Hematopoietic multipotent progenitor cell treated with erythropoietin and hydrocortisone succinate and interleukin-3 and kit ligand, for 8 days (in vitro differentiated cells): ENCODE results near the gene SLC2A5.
"Not testable (repeated sequence)": the region's sequence is repeated elsewhere in the genome, so short reads cannot be mapped to it uniquely, and the experiment has no call there.

ENCODE experiments used
- DNase-seq: peaks from one replicate; pipeline ENCODE4 v3.0.0-alpha.2; 2015

Gene SLC2A5, protein sequence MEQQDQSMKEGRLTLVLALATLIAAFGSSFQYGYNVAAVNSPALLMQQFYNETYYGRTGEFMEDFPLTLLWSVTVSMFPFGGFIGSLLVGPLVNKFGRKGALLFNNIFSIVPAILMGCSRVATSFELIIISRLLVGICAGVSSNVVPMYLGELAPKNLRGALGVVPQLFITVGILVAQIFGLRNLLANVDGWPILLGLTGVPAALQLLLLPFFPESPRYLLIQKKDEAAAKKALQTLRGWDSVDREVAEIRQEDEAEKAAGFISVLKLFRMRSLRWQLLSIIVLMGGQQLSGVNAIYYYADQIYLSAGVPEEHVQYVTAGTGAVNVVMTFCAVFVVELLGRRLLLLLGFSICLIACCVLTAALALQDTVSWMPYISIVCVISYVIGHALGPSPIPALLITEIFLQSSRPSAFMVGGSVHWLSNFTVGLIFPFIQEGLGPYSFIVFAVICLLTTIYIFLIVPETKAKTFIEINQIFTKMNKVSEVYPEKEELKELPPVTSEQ

DNA sequence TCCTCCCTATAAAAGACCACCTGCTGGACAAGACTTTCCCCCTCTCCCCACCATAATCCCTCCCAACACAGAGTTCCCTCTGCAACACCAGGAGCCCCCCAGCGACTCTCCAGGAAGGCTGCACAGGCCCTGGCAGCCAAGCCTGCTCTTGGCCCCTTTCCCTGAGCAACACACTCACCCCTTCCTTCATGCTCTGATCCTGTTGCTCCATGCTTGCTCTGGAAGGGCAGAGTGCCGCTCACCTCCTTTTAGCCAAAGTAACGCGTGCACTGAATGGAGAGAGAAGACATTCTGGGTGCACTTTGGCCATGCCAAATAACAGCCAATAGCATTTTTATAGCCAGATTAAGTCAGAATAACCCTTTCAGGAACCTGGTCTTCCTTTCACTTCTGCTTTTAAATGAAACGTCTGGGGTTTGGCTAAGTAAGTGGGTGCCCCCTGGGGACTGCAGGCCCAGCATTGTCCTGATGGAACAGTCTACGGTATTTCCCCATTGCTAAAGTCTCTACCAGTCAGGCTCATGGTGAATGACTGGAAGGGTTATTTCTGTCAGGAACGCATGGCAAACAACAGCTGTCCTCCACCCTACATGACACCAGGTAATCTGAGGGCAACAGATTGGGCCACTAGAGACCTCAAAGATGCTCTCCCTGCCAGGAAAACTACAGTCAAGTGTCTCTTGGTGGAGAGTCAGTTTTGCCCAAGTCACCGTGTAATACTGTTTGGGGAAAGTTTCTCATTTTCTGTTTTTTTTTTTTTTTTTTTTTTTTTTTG, at the start of gene SLC2A5:
TSS of gene SLC2A5 (minus strand) at position 310 of the 775 bp plus-strand sequence. CDS start at position 211, 99 bp downstream.
- no peak for DNase-seq

DNA sequence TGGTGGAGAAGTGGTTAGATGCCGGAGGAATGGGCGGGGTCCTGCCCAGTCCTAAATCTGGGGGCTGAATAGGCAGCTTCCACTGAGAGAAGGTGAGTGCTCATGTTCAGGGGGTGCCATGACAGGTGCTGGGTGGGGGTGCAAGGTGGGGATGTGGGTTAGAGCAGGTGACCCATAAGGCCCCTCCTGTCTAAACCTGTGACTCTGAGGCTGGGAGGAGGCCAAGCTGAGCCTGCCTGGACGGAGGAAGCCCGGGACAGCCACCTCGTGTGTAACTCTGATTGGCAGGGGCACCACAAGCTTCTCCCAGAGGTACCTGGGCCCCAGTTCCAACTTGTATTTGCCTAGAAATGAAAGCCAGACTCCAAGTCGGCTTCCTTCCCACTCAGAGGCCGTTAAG, 48.8 kb upstream of the SLC2A5 start:
- DNase-seq = no peak

DNA sequence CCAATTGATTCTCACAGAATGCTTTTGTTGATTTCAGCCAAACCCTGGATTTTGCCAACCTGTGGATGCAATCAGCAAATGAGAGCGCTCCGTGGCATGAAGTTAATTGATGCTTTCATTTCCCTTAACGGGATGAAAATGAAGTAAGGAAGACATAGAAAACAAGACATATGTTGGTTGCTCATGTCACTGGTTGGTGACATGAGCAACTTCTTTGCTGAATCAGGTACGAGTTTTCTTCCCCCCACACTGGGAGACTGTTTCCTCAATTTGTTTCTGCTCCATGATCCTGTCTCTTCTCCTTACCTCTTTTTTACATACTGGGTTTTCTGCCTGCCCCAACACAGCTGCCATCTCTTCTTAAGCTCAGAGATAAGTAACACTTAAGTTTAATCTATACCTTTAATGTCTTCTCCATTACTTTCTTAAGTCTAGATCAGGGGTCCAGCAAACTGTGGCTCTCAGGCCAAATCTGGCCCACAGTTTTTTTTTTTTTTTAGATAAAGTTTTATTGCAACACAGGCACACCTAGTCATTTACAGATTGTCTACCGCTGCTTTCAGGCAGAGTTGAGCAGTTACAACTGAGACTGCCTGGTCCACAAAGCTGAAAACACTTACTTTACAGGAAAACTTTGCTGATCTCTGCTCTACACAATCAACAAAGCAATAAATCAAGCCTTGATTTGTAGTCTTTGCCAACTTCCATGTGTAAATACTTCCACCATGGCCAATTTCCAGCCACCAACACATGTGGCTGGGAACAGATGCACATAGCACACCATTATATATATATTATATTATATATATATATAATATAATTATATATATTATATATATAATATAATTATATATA, 46.1 kb upstream of the SLC2A5 start:
- no peak for DNase-seq

DNA sequence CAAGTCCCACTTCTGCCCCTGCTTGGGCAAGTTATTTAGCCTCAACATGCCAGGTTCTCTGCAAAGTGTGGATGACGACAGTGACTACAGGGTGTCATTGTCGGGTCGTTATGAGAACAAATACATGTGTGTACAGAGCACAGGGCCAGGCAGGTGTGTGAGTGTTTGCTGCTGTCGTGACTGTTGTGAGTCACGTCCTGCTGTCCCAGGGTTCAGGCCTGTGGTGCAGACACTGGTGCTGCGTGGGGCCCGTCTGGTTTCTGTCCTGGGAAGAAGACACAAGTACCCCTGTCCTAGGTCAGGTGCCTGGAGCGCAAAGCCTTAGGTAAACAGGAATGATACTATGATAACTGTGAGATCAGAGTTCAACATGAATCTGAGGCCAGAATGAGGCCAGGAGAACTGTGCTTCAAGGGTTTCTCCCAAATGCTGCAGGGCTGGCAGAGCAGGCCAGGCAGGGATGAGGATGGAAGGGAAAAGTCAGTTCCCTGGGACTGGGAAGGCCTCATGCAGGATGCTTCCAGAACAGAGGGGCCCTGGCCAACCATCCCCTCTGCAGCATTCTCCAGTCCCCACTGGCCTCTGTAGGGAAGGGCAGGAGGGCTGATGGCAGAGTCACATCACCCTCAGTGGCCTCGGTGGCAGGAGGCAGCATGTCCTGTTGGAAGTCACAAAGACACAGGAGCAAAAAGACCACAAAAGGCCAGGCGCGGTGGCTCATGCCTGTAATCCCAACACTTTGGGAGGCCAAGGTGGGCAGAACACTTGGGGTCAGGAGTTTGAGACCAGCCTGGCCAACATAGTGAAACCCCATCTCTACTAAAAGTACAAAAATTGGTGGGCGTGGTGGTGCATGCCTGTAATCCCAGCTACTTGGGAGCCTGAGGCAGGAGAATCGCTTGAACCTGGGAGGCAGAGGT, 43.8 kb upstream of the SLC2A5 start:
- DNase-seq = no peak

DNA sequence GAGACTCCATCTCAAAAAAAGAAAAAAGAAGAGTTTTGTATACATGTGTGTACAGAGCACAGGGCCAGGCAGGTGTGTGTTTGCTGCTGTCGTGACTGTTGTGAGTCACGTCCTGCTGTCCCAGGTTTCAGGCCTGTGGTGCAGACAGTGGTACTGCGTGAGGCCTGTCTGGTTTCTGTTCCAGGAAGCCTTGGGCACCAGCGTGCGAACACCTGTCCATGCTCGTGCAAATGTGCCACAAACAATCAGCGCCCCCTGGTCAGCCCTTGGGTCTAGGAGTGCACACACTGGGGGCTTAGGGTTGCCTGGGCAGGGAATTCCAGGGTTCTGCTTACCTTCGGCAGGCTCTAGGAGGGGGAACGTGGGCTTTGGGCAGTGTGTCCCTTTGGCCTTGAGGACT, 42.5 kb upstream of the SLC2A5 start:
- no peak for DNase-seq

DNA sequence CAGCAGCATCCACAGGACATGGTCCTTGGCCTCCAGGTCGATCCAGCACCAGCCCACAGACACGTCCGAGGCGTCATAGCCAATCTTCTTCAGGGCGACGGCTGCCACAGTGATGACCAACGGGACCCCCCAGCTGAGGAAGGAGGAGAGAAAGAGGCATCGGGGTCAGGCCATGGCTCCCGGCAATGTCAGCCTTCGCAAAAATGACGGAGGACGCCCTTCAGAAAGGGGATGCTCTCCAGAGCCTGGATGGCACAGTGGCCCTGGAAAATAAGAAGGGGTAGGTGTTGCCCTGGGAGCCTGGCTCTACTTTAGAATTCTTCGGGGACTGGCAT, 41.9 kb upstream of the SLC2A5 start:
- DNase-seq = no peak

DNA sequence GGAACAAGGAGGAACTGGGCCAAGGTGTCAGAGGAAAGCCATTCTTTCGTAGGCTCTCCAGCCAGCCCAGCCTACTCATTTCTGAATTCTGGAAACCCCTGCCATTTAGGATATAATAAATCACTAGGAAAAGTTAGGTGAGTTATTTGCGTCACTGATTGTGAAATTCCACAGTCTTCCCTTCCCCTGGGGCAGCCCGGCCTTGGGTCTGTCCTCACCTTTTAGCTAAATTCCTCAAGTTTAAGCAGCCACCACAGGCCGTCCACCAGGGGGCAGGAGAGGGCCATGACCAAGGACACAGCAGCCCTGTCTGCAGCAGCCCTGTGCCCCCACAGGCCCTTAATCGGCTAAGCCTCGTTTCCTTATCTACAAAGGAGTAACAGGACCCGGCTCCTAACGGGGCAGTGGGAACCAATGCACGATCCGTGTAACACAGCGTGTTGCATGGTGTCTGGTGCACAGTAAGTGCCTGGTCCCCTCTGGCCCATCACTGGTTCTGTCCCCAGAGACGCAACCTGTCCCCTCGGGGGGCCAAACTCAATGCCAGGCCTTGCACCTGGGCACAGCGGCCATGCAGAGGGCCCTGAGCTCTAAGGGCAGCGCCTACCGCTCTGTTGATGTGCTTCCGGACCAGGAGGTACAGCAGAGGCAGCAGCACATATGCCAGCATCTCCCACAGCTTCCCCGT, 41.4 kb upstream of the SLC2A5 start:
- DNase-seq = peak; percentile 83

DNA sequence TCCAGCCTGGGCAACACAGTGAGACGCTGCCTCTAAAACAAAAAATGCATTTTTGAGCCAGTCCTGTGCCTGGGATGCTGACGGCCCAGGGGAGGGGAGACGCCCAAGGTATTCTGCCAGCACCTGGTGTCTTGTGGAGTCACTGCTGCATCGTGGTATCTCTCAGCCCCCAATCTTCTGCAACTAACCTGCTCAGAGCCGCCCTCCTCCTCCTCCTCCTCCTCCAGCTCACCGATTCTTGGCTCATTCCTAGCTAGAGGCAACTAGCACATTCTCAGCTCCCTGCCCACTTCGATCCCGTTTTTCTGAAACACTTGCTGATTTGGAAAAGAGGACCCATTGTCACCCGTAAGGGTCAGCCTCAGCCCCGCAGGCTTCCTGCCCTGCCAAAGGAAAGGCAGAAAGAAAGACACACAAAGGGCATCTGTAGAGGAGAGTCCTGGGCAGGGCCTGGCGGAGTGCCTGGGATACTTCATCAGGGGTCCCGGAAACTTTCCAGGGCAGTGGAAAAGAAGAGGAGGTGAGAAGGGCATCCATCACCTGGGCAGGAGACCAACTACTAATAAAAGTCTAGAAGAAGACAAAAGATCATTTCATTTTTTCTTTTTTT, 38.7 kb upstream of the SLC2A5 start:
- DNase-seq = no peak

DNA sequence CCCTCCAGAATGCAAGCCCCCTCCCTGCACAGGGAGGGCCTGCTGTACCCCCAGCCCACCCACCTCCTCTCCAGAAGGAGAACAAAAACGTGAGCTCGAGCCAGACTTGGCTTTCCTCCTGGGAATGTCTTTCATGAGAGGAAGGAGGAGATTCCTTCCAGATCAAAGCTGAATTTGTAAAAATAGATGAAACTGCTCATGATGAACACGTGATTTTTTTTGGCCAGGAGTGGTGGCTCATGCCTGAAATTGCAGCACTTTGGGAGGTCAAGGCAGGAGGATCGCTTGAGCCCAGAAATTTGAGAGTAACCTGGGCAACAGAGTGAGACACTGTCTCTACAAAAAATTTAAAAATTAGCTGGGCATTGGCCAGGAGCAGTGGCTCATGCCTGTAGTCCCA, 37.7 kb upstream of the SLC2A5 start:
- no peak for DNase-seq

DNA sequence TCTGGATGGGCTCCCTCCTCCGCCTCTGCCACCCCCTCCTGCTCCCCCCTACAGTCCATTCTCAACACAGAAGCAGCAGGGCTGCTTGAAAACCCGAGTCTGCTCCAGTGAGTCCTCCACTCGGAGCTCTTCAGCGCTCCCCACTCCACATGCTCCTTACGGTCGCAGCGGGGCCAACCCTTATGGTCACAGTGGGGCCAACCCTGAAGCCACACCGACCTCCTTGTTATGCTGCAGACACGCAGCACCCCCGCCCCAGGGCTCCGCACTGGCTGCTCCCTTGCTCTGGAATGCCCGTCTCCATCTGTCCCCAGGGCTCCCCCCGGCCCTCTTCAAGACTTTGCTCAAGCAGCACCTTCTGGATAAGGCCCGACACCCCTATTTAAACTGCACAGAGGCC, 36.9 kb upstream of the SLC2A5 start:
- no peak for DNase-seq

DNA sequence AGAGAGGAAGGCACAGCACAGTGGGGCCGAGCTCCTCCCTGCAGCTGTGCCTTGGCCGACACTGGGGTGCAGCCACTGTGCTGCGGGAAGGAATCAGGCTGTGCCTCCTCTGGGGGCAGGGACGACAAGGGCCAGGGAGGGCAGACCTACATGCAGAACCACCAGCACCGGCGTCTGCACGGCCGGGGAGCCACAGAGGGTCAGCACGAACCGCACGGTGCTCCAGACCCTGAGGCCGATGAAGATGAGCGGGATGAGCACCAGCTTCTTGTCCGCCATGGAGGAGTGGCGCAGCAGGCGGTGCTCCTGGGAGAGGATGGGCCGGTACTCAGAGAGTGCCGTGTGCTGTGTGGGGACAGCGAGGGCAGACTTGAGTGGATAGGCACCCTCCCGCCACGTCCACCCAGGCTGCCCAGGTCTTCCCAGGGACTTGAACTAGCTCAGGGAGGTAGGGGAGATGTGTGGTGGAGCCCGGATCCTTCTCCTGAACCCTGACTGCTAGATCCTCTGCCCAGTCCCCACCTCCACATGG, 36.0 kb upstream of the SLC2A5 start:
- DNase-seq = no peak

DNA sequence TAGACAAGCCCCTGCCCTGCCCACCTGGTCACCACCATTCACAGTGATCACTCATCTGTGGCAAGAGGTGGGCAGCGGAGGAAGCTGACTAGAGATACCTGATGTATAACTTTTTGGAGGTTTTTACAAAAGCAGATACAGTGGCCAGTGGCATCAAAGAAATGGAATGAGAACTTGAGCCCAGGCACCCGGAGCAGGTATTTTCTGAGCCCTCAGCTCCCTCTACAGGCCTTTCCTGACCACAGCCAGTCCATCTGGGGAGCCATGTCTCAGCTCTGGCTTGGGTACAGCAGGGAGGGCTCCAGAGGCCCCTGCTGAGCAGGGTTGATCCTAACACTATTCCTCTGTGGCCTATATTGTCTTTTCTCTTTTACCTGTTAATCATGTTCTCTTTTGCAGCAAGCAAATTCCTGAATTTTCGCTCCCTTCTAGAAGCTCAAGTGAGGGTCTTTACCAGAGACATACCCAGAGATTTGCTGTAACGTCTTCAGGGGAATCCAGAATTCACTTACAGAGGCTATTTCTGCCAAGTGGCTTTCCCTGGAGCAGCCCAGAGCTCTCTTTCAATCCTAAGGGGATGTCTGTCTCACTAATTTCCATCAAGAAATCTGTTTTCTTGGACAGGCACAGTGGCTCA, 32.2 kb upstream of the SLC2A5 start:
- DNase-seq = peak; percentile 42

DNA sequence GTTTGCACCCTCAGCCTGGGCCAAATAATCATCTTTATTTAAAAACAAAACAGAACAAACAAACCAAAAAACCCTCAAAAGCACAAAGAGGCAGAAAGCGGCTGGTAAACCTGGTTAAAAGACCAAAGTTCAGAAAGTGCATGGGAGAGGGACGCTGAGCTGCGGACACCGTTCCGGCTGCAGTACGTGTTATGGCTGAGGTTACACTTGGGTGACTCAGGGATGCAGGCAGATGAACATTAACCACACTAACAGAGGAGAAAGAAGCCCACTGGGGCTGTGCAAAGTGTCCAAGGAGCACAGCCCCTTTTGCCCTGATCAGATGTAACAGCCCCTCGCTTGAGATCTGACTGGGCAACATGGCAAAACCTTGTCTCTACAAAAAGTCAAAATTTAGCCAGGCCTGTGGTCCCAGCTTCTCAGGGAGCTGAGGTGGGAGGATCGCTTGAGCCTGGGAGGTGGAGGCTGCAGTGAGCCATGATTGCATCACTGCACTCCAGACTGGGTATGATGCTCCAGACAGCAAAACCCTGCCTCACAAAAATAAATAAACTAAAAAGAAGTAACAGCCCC, 31.1 kb upstream of the SLC2A5 start:
- no peak for DNase-seq

DNA sequence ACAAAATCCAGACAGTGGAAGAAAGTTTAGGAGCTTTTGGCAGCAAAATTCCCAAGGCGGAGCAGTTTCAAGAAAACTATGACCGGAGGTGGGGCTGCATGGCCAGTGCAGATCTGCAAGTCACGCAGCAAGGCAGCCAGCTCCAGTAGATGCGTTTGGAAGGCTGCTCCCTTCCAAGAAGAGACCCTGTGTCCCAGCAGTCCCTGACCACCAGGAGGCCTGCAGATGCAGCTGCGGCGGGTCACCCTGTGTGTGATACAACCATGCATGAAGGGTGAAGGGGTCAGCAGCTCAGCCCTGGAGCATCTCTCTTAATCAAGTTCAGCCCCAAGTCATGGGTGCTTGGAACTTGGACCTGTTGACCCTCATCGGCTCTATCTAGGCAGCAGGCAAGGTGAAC, 30.1 kb upstream of the SLC2A5 start:
- no peak for DNase-seq

DNA sequence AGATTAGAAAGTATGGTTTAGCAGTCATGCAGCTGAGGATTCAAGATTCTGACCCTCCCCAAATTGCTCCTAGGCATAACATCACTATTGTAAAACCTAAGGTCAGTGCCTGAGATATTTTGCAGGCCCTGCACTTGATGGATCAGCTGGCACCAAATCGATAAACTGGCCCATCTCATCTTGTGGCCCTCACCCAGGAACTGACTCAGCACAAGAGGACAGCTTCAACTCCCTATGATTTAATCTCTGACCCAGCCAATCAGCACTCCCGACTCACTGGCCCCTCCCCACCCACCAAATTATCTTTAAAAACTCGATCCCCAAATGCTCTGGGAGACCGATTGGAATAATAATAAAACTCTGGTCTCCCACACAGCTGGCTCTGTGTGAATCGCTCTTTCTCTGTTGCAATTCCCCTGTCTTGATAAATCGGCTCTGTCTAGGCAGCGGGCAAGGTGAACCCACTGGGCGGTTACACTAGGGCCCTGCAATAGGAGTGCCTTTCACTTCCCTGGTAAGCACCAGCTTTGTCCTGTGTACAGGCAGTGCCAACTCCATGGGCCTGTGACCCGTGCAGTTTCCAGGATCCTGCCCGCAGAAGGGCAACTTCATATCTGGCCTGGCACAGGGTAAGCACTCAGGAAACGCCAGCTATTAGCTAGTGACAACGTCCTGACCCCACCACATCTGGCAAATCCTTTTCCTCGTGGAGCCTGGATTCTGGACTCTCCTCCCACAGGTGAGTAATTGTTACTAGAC, 28.7 kb upstream of the SLC2A5 start:
- DNase-seq = no peak

DNA sequence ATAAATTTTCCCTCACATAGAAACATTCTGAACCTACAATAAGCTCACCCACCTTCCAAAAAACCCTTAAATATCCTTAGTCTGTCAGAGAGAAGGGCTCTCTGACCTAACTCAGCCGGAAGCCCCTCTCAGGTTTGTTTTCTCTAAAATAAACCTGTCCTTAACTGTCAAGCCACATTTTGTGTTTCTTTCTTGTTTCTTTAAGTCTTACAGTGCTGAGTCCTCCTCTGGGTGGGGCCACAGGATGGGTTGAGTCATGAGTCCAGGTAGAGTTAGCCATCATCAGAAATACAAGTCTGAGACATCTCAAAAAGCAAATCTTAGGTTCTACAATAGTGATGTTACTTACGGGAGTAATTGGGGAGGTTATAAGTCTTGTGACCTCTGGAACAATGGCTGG, 26.4 kb upstream of the SLC2A5 start:
- no peak for DNase-seq

DNA sequence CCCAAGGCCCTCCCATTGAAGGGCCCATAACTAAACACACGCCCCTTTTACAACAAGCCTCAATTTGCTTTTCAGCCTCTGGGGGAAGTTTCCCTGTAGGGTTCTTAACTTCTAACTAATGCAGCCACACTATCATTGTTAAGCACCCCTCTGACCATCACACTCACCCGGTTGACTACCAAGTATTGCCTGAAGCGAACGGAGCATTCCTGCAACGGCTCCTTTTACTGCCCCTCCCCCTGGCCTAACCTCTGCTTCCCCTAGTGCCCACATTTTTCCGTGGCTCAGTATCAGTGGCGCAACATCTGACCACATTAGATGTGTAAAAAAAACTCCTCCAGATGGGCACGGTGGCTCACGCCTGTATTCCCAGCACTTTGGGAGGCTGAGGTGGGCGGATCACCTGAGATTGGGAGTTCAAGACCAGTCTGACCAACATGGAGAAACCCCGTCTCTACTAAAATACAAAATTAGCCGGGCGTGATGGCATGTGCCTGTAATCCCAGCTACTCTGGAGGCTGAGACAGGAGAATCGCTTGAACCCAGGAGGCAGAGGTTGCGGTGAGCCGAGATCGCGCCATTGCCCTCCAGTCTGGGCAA, 24.7 kb upstream of the SLC2A5 start:
- DNase-seq = not testable (repeated sequence)

DNA sequence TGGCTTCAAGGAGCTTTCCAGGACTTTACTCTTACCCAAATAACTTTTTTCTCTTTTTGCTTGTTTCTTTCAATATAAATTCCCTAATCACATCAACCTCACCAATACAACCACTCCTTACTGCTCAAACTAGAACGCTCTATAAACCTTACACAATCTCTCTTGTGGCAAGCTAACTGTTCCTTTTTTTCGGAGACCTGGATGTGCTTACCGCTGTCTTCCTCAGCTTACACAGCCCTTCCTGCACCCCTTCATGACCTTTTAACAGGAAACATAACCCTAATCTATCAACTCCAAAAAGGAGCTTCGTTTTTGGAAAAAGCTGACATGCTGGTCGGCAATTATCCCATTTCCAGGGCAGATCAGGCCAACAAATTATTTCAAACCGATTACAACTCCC, 24.1 kb upstream of the SLC2A5 start:
- no peak for DNase-seq

DNA sequence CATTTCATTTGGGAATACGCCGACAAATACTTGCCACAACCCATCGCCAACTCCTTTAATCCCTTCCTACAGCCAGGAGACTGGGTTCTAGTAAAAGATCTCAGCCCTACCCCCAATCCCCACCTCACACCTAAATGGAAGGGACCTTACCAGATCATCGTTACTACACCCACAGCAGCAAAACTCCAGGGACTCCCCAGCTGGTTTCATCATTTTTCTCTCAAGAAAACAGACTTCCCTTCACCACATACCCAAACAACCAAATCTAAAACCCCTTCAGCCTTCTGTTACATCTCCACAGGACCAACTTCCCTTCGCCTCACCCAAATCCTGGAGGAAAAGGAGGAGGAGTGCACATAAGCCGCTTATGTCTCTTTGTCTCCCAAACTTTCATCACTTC, 23.7 kb upstream of the SLC2A5 start:
- DNase-seq = no peak
